PFSK-1 (cell line): ENCODE measurements around the gene MGST1.

Experiments
- FOXP2 ChIP-seq: optimal IDR thresholded peaks from 2 replicates; pipeline ENCODE3; 2011; ENCODE audit warnings: borderline replicate concordance, control low read depth, inconsistent platforms; ENCODE audit not compliant: insufficient read depth; ENCODE audit errors: extremely low read length, extremely low read depth
- POLR2AphosphoS5 ChIP-seq: IDR thresholded peaks from 2 replicates; pipeline ENCODE4 v1.6.1; 2012; ENCODE audit warnings: low read depth, mild to moderate bottlenecking, control low read depth, low read length, moderate library complexity
- REST ChIP-seq, 2 experiments: IDR thresholded peaks; 2 replicates each; pipeline versions ENCODE4 v1.6.1 to v1.8.0; 2011 to 2012; ENCODE audit warnings: low read depth in 2 of 2, low read length in 2 of 2, control low read depth in 1 of 2, inconsistent platforms in 1 of 2, mild to moderate bottlenecking in 1 of 2, moderate library complexity in 1 of 2; ENCODE audit not compliant: insufficient read depth in 1 of 2
- SIN3A ChIP-seq: IDR thresholded peaks from 2 replicates; pipeline ENCODE4 v1.6.1; 2012; ENCODE audit warnings: mild to moderate bottlenecking, low read length, moderate library complexity, borderline replicate concordance; ENCODE audit not compliant: insufficient read depth
- TAF1 ChIP-seq: IDR thresholded peaks from 2 replicates; pipeline ENCODE4 v1.6.1; 2012; ENCODE audit warnings: low read length, control low read depth, borderline replicate concordance; ENCODE audit not compliant: insufficient read depth

MGST1 gene

DNA sequence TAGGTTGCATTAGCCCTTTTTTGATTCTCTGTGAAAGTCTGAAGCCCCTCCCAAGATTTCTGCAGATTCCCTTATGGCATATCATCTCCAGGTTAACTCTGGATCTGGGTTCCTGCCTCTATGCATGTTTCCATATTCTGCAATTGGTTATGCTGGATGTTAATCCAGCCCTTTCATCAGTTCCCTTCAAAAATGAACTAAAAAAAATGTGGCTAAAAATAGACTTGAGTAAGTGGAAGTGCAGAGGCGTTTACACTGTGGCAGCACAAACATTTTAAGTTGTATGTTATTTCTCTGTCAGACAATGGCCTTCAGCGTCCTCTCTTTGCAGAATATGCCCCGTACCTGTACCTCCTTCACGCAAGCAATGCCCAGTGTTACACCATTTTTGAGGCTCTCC lies 11.4 kb downstream of the MGST1 start:
- no peak for TF ChIP-seq SIN3A
- no peak for TF ChIP-seq FOXP2
- no peak for TF ChIP-seq REST (IDR thresholded peaks at IDR 0.05; ENCODE audit: insufficient read depth in 1 of 2, low read depth in 2 of 2, low read length in 2 of 2)
- TF ChIP-seq TAF1: no peak

GRCh38 chr12:16359512-16360491 lies 12.4 kb downstream of the MGST1 start:
- TF ChIP-seq SIN3A (no peak), POLR2AphosphoS5 (no peak), TAF1 (no peak), FOXP2 (no peak)

DNA sequence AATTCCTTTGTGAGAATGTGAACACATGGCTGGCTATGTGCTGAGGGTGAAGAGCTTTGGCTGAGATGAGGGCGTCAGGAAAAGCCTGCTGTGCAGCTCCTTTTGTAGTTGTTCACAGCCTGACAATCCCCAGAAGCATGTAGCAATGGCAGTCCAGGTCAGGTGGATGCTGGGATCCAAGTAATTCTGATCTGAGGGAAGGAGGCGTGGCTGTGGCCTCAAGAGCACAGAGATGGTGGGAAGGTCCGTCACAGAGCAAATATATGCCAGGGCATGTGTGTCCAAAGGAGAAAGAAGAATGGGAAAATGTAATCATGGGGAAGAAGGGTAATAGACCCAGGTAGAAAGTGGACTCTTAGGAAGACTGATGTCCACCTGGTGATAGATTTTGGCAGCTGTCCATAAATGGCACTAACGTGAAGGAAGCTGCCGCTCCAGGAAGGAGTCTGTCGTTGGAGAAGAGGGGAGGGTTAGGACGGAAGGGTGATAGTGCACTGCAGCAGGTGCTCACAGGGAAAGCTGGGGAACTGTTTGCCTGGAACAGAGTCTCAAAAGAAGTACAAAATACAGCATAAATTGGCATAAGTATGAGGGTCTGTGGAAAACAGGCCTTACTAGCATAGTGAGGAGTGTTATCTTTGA lies 13.8 kb downstream of the MGST1 start:
- TF ChIP-seq POLR2AphosphoS5 (no peak), SIN3A (no peak), TAF1 (no peak), REST (IDR thresholded peaks at IDR 0.05; ENCODE audit: insufficient read depth in 1 of 2, low read depth in 2 of 2, low read length in 2 of 2) (no peak), FOXP2 (no peak)

DNA sequence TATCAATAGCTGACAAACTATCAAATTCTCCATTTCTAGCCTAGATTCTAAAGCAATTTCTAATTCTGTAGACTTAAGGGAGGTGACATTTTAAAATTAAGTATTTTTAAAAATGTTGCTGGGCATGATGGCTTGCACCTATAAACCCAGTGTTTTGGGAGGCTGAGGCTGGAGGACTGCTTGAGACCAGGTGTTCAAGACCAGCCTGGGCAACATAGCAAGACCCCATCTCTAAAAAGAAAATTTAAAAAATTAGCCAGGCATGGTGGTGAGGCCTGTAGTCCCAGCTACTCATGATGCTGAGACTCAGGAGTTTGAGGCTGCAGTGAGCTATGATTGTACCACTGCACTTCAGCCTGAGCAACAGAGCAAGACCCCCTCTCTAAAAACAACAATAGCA lies 15.1 kb downstream of the MGST1 start:
- TF ChIP-seq POLR2AphosphoS5: no peak
- no peak for TF ChIP-seq TAF1
- TF ChIP-seq FOXP2: no peak
- no peak for TF ChIP-seq REST (IDR thresholded peaks at IDR 0.05; ENCODE audit: insufficient read depth in 1 of 2, low read depth in 2 of 2, low read length in 2 of 2)
- TF ChIP-seq SIN3A: no peak

- TF ChIP-seq FOXP2: no peak
- TF ChIP-seq REST (IDR thresholded peaks at IDR 0.05; ENCODE audit: insufficient read depth in 1 of 2, low read depth in 2 of 2, low read length in 2 of 2): no peak
- no peak for TF ChIP-seq POLR2AphosphoS5
- no peak for TF ChIP-seq SIN3A
- TF ChIP-seq TAF1: no peak
These were observed 21.7 kb downstream of the MGST1 start for GRCh38 chr12:16369156-16369555.
